Measurements from ENCODE around the gene AK2. TPM values are rescaled to one million over a fixed set of nuclear protein-coding genes. Genes with fewer than 3 reads are reported as not detected.
A peak's percentile ranks its signal among the peaks of the same experiment; 100 is the strongest.
"Not testable (repeated sequence)": the region's sequence is repeated elsewhere in the genome, so short reads cannot be mapped to it uniquely, and the experiment has no call there.

The AK2 gene
- polyA plus RNA-seq, 1 donor = 192 TPM

GRCh38 chr1:33078030-33078591 lies 41.4 kb upstream of the AK2 start:
- DNase-seq = no peak
- peaks cover 16% of the 10 kb centered on the region for H3K27me3 ChIP-seq (ENCODE audit: control insufficient read depth, insufficient read depth, low read length)
- no peak overlapping the region for H3K27ac ChIP-seq (ENCODE audit: low read length)
- no CpG with 5 or more reads among the region's 1 CpG for WGBS (ENCODE audit: insufficient coverage, low lambda C conversion rate)
- H3K4me3 ChIP-seq (ENCODE audit: low read length) = no peak overlapping the region
- H3K36me3 ChIP-seq (ENCODE audit: control insufficient read depth, insufficient read depth, low read length) = no peaks in the 10 kb centered on the region
- no peaks in the 10 kb centered on the region for H3K9me3 ChIP-seq (ENCODE audit: control insufficient read depth, low read depth, low read length)
- H3K4me1 ChIP-seq (ENCODE audit: control insufficient read depth, insufficient read depth, low read length) = peaks cover 11% of the 10 kb centered on the region

GRCh38 chr1:33074193-33074945 lies 37.7 kb upstream of the AK2 start:
- Histone ChIP-seq H3K27me3 (ENCODE audit: control insufficient read depth, insufficient read depth, low read length) (peaks cover 2% of the 10 kb centered on the region), H3K27ac (ENCODE audit: low read length) (no peak overlapping the region), H3K4me1 (ENCODE audit: control insufficient read depth, insufficient read depth, low read length) (no peaks in the 10 kb centered on the region), H3K4me3 (ENCODE audit: low read length) (no peak overlapping the region), H3K9me3 (ENCODE audit: control insufficient read depth, low read depth, low read length) (no peaks in the 10 kb centered on the region), H3K36me3 (ENCODE audit: control insufficient read depth, insufficient read depth, low read length) (no peaks in the 10 kb centered on the region)
- DNase-seq = no peak
- no CpG with 5 or more reads among the region's 4 CpGs for WGBS (ENCODE audit: insufficient coverage, low lambda C conversion rate)

GRCh38 chr1:33072707-33073106 lies 36.0 kb upstream of the AK2 start:
- Histone ChIP-seq H3K27ac (ENCODE audit: low read length) (no peak overlapping the region), H3K9me3 (ENCODE audit: control insufficient read depth, low read depth, low read length) (no peaks in the 10 kb centered on the region), H3K27me3 (ENCODE audit: control insufficient read depth, insufficient read depth, low read length) (peaks cover 4% of the 10 kb centered on the region), H3K36me3 (ENCODE audit: control insufficient read depth, insufficient read depth, low read length) (no peaks in the 10 kb centered on the region), H3K4me3 (ENCODE audit: low read length) (no peak overlapping the region), H3K4me1 (ENCODE audit: control insufficient read depth, insufficient read depth, low read length) (no peaks in the 10 kb centered on the region)
- WGBS (ENCODE audit: insufficient coverage, low lambda C conversion rate) = no CpG with 5 or more reads among the region's 2 CpGs
- no peak for DNase-seq

GRCh38 chr1:33070628-33071027 lies 33.9 kb upstream of the AK2 start:
- Histone ChIP-seq H3K27ac (ENCODE audit: low read length) (no peak overlapping the region), H3K4me1 (ENCODE audit: control insufficient read depth, insufficient read depth, low read length) (no peaks in the 10 kb centered on the region), H3K27me3 (ENCODE audit: control insufficient read depth, insufficient read depth, low read length) (peaks cover 4% of the 10 kb centered on the region), H3K9me3 (ENCODE audit: control insufficient read depth, low read depth, low read length) (no peaks in the 10 kb centered on the region), H3K36me3 (ENCODE audit: control insufficient read depth, insufficient read depth, low read length) (no peaks in the 10 kb centered on the region), H3K4me3 (ENCODE audit: low read length) (no peak overlapping the region)
- WGBS (ENCODE audit: insufficient coverage, low lambda C conversion rate) = no CpG with 5 or more reads among the region's 1 CpG
- DNase-seq = no peak

GRCh38 chr1:33068108-33068507 lies 31.4 kb upstream of the AK2 start:
- WGBS (ENCODE audit: insufficient coverage, low lambda C conversion rate) = no CpG with 5 or more reads among the region's 2 CpGs
- DNase-seq; H3K27me3 ChIP-seq (ENCODE audit: control insufficient read depth, insufficient read depth, low read length); H3K36me3 ChIP-seq (ENCODE audit: control insufficient read depth, insufficient read depth, low read length); H3K4me3 ChIP-seq (ENCODE audit: low read length); H3K4me1 ChIP-seq (ENCODE audit: control insufficient read depth, insufficient read depth, low read length); H3K27ac ChIP-seq (ENCODE audit: low read length): not testable (repeated sequence)
- peaks cover 13% of the 10 kb centered on the region for H3K9me3 ChIP-seq (ENCODE audit: control insufficient read depth, low read depth, low read length)

- not testable (repeated sequence) for H3K27ac ChIP-seq (ENCODE audit: low read length)
- 100% methylated on average over 1 of the region's 3 CpGs for WGBS (ENCODE audit: insufficient coverage, low lambda C conversion rate)
Measured at GRCh38 chr1:33066477-33066876, 29.8 kb upstream of the AK2 start.

GRCh38 chr1:33065301-33065700 lies 28.6 kb upstream of the AK2 start:
- DNase-seq = no peak
- Histone ChIP-seq H3K9me3 (ENCODE audit: control insufficient read depth, low read depth, low read length) (peaks cover 21% of the 10 kb centered on the region), H3K36me3 (ENCODE audit: control insufficient read depth, insufficient read depth, low read length) (no peaks in the 10 kb centered on the region), H3K4me3 (ENCODE audit: low read length) (no peak overlapping the region), H3K4me1 (ENCODE audit: control insufficient read depth, insufficient read depth, low read length) (no peaks in the 10 kb centered on the region), H3K27ac (ENCODE audit: low read length) (no peak overlapping the region), H3K27me3 (ENCODE audit: control insufficient read depth, insufficient read depth, low read length) (peaks cover 4% of the 10 kb centered on the region)
- 89% methylated on average over 3 of the region's 10 CpGs for WGBS (ENCODE audit: insufficient coverage, low lambda C conversion rate)

More at GRCh38 chr1:33066477-33066876, 29.8 kb upstream of the AK2 start:
- peaks cover 21% of the 10 kb centered on the region for H3K9me3 ChIP-seq (ENCODE audit: control insufficient read depth, low read depth, low read length)
- H3K27me3 ChIP-seq (ENCODE audit: control insufficient read depth, insufficient read depth, low read length); H3K4me3 ChIP-seq (ENCODE audit: low read length); H3K4me1 ChIP-seq (ENCODE audit: control insufficient read depth, insufficient read depth, low read length); H3K36me3 ChIP-seq (ENCODE audit: control insufficient read depth, insufficient read depth, low read length); DNase-seq: not testable (repeated sequence)

GRCh38 chr1:33064284-33064683 lies 27.6 kb upstream of the AK2 start:
- H3K4me3 ChIP-seq (ENCODE audit: low read length); H3K27ac ChIP-seq (ENCODE audit: low read length); H3K27me3 ChIP-seq (ENCODE audit: control insufficient read depth, insufficient read depth, low read length); H3K36me3 ChIP-seq (ENCODE audit: control insufficient read depth, insufficient read depth, low read length); H3K4me1 ChIP-seq (ENCODE audit: control insufficient read depth, insufficient read depth, low read length); DNase-seq: not testable (repeated sequence)
- peaks cover 25% of the 10 kb centered on the region for H3K9me3 ChIP-seq (ENCODE audit: control insufficient read depth, low read depth, low read length)
- 100% methylated on average over 2 of the region's 9 CpGs for WGBS (ENCODE audit: insufficient coverage, low lambda C conversion rate)

- no peaks in the 10 kb centered on the region for H3K27me3 ChIP-seq (ENCODE audit: control insufficient read depth, insufficient read depth, low read length)
- no peaks in the 10 kb centered on the region for H3K36me3 ChIP-seq (ENCODE audit: control insufficient read depth, insufficient read depth, low read length)
- peaks cover 25% of the 10 kb centered on the region for H3K9me3 ChIP-seq (ENCODE audit: control insufficient read depth, low read depth, low read length)
- H3K4me1 ChIP-seq (ENCODE audit: control insufficient read depth, insufficient read depth, low read length) = no peaks in the 10 kb centered on the region
- H3K4me3 ChIP-seq (ENCODE audit: low read length) = no peak overlapping the region
- no peak for DNase-seq
- no peak overlapping the region for H3K27ac ChIP-seq (ENCODE audit: low read length)
Measured at GRCh38 chr1:33061834-33062233, 25.2 kb upstream of the AK2 start.

- Histone ChIP-seq H3K27ac (ENCODE audit: low read length) (no peak overlapping the region), H3K4me3 (ENCODE audit: low read length) (no peak overlapping the region), H3K4me1 (ENCODE audit: control insufficient read depth, insufficient read depth, low read length) (no peaks in the 10 kb centered on the region), H3K9me3 (ENCODE audit: control insufficient read depth, low read depth, low read length) (peaks cover 25% of the 10 kb centered on the region), H3K27me3 (ENCODE audit: control insufficient read depth, insufficient read depth, low read length) (no peaks in the 10 kb centered on the region), H3K36me3 (ENCODE audit: control insufficient read depth, insufficient read depth, low read length) (no peaks in the 10 kb centered on the region)
- WGBS (ENCODE audit: insufficient coverage, low lambda C conversion rate) = no CpG with 5 or more reads among the region's 2 CpGs
- peak in 1 of 2 donors; percentile 27 for DNase-seq
Measured at GRCh38 chr1:33060579-33061083, 23.9 kb upstream of the AK2 start.

- no peak for DNase-seq
- no peaks in the 10 kb centered on the region for H3K36me3 ChIP-seq (ENCODE audit: control insufficient read depth, insufficient read depth, low read length)
- H3K27me3 ChIP-seq (ENCODE audit: control insufficient read depth, insufficient read depth, low read length) = no peaks in the 10 kb centered on the region
- no peak overlapping the region for H3K4me3 ChIP-seq (ENCODE audit: low read length)
- no peaks in the 10 kb centered on the region for H3K4me1 ChIP-seq (ENCODE audit: control insufficient read depth, insufficient read depth, low read length)
- H3K9me3 ChIP-seq (ENCODE audit: control insufficient read depth, low read depth, low read length) = peaks cover 3% of the 10 kb centered on the region
- H3K27ac ChIP-seq (ENCODE audit: low read length) = no peak overlapping the region
- no CpG with 5 or more reads among the region's 2 CpGs for WGBS (ENCODE audit: insufficient coverage, low lambda C conversion rate)
Measured at GRCh38 chr1:33057095-33057494, 20.4 kb upstream of the AK2 start.
